ENCODE results near the gene ZNFX1. TPM values are rescaled to one million over a fixed set of nuclear protein-coding genes. Genes with fewer than 3 reads are reported as not detected.

Gene ZNFX1
- total and polyA plus RNA-seq, 2 experiments from 2014 or later, result 47.3 to 50.7 TPM

GRCh38 chr20:49270736-49271135 lies 7.1 kb downstream of the ZNFX1 start:
- H3K9me2 ChIP-seq (ENCODE audit: insufficient read depth), result no peaks in the 10 kb centered on the region
- H3K4me1 ChIP-seq (ENCODE audit: insufficient read depth), result peaks cover 17% of the 10 kb centered on the region
- in situ Hi-C loops (cut with MboI), result no loop called here
- peaks cover 36% of the 10 kb centered on the region for H3K36me3 ChIP-seq (ENCODE audit: low read depth)
- no peak overlapping the region for H3K27ac ChIP-seq
- no peak overlapping the region for H2AFZ ChIP-seq
- no peak overlapping the region for H3K4me3 ChIP-seq
- peaks cover 31% of the 10 kb centered on the region for H4K20me1 ChIP-seq (ENCODE audit: insufficient read depth)
- WGBS, 2 experiments (ENCODE audit: low coverage in 1 of 2, low lambda C conversion rate in 2 of 2, missing lambda C conversion rate in 2 of 2), result 91 to 93% methylated on average over 5 of the region's 5 CpGs
- no peak overlapping the region for H3K9ac ChIP-seq
- peaks cover 97% of the 10 kb centered on the region for H3K79me2 ChIP-seq (ENCODE audit: insufficient read depth)
- peaks cover 39% of the 10 kb centered on the region for H3F3A ChIP-seq (ENCODE audit: insufficient read depth)
- TF ChIP-seq EZH2phosphoT487 (IDR thresholded peaks at IDR 0.05; ENCODE audit: insufficient read depth, low read depth) (no peak), EZH2 (IDR thresholded peaks at IDR 0.05; ENCODE audit: insufficient read depth, poor library complexity, severe bottlenecking) (no peak)
- H3K9me3 ChIP-seq (ENCODE audit: low read depth), result no peaks in the 10 kb centered on the region
- DNase-seq, result no peak
- no peak overlapping the region for H3K4me2 ChIP-seq (ENCODE audit: unreplicated experiment)
- H3K27me3 ChIP-seq (replicated peaks; ENCODE audit: insufficient read depth), result no peaks in the 10 kb centered on the region

- H3K36me3 ChIP-seq (ENCODE audit: low read depth), result peaks cover 42% of the 10 kb centered on the region
- H3K4me3 ChIP-seq, result peak overlapping the region; percentile 52; the same call in 1 of the 2 replicates
- WGBS, 2 experiments (ENCODE audit: low coverage in 1 of 2, low lambda C conversion rate in 2 of 2, missing lambda C conversion rate in 2 of 2), result 59 to 60% methylated on average over 7 of the region's 7 CpGs
- H3K27ac ChIP-seq, result 0 out of 2 replicates have a peak overlapping the region, but pooled peaks have one; percentile 1
- in situ Hi-C loops (cut with MboI), result no loop called here
- H3K27me3 ChIP-seq (replicated peaks; ENCODE audit: insufficient read depth), result no peaks in the 10 kb centered on the region
- H3K4me2 ChIP-seq (ENCODE audit: unreplicated experiment), result peak overlapping the region; percentile 45
- peaks cover 35% of the 10 kb centered on the region for H4K20me1 ChIP-seq (ENCODE audit: insufficient read depth)
- no peaks in the 10 kb centered on the region for H3K9me2 ChIP-seq (ENCODE audit: insufficient read depth)
- DNase-seq, result peak; percentile 79
- peaks cover 97% of the 10 kb centered on the region for H3K79me2 ChIP-seq (ENCODE audit: insufficient read depth)
- H3K4me1 ChIP-seq (ENCODE audit: insufficient read depth), result peaks cover 13% of the 10 kb centered on the region
- H3F3A ChIP-seq (ENCODE audit: insufficient read depth), result peaks cover 39% of the 10 kb centered on the region
- H3K9me3 ChIP-seq (ENCODE audit: low read depth), result no peaks in the 10 kb centered on the region
- H3K9ac ChIP-seq, result no peak overlapping the region
- TF ChIP-seq EZH2 (IDR thresholded peaks at IDR 0.05; ENCODE audit: insufficient read depth, poor library complexity, severe bottlenecking), result no peak
- no peak for TF ChIP-seq EZH2phosphoT487 (IDR thresholded peaks at IDR 0.05; ENCODE audit: insufficient read depth, low read depth)
- no peak overlapping the region for H2AFZ ChIP-seq
Observed at GRCh38 chr20:49270177-49270576, 7.7 kb downstream of the ZNFX1 start.

- Histone ChIP-seq H3K9me2 (ENCODE audit: insufficient read depth) (no peaks in the 10 kb centered on the region), H3F3A (ENCODE audit: insufficient read depth) (peaks cover 39% of the 10 kb centered on the region), H2AFZ (no peak overlapping the region), H3K27ac (peak overlapping the region; percentile 21; the same call in 1 of the 2 replicates), H3K27me3 (replicated peaks; ENCODE audit: insufficient read depth) (no peaks in the 10 kb centered on the region), H3K79me2 (ENCODE audit: insufficient read depth) (peaks cover 100% of the 10 kb centered on the region), H3K4me2 (ENCODE audit: unreplicated experiment) (peak overlapping the region; percentile 72), H3K9me3 (ENCODE audit: low read depth) (no peaks in the 10 kb centered on the region), H3K36me3 (ENCODE audit: low read depth) (peaks cover 52% of the 10 kb centered on the region), H4K20me1 (ENCODE audit: insufficient read depth) (peaks cover 39% of the 10 kb centered on the region), H3K9ac (no peak overlapping the region; the same call in 1 of the 2 replicates), H3K4me1 (ENCODE audit: insufficient read depth) (peaks cover 13% of the 10 kb centered on the region), H3K4me3 (peak overlapping the region; percentile 52)
- in situ Hi-C loops (cut with MboI), result no loop called here
- WGBS, 2 experiments (ENCODE audit: low coverage in 1 of 2, low lambda C conversion rate in 2 of 2, missing lambda C conversion rate in 2 of 2), result 96 to 97% methylated on average over 1 of the region's 1 CpG
- peak; percentile 69 for DNase-seq
- no peak for TF ChIP-seq EZH2phosphoT487 (IDR thresholded peaks at IDR 0.05; ENCODE audit: insufficient read depth, low read depth)
- TF ChIP-seq EZH2 (IDR thresholded peaks at IDR 0.05; ENCODE audit: insufficient read depth, poor library complexity, severe bottlenecking), result no peak
Observed at GRCh38 chr20:49268600-49269365, 9.1 kb downstream of the ZNFX1 start.

- peaks cover 39% of the 10 kb centered on the region for H4K20me1 ChIP-seq (ENCODE audit: insufficient read depth)
Observed at GRCh38 chr20:49267327-49267726, 10.5 kb downstream of the ZNFX1 start.

More at GRCh38 chr20:49267327-49267726, 10.5 kb downstream of the ZNFX1 start:
- Histone ChIP-seq H3K4me1 (ENCODE audit: insufficient read depth) (peaks cover 13% of the 10 kb centered on the region), H3K27ac (no peak overlapping the region), H3K4me3 (no peak overlapping the region), H3K4me2 (ENCODE audit: unreplicated experiment) (no peak overlapping the region), H3K9ac (no peak overlapping the region), H3K9me2 (ENCODE audit: insufficient read depth) (no peaks in the 10 kb centered on the region), H3K79me2 (ENCODE audit: insufficient read depth) (peaks cover 100% of the 10 kb centered on the region), H3K36me3 (ENCODE audit: low read depth) (peaks cover 54% of the 10 kb centered on the region), H3K27me3 (replicated peaks; ENCODE audit: insufficient read depth) (no peaks in the 10 kb centered on the region), H3K9me3 (ENCODE audit: low read depth) (no peaks in the 10 kb centered on the region), H2AFZ (no peak overlapping the region), H3F3A (ENCODE audit: insufficient read depth) (peaks cover 34% of the 10 kb centered on the region)
- WGBS, 2 experiments (ENCODE audit: low coverage in 1 of 2, low lambda C conversion rate in 2 of 2, missing lambda C conversion rate in 2 of 2), result 49 to 55% methylated on average over 4 of the region's 4 CpGs
- TF ChIP-seq EZH2 (IDR thresholded peaks at IDR 0.05; ENCODE audit: insufficient read depth, poor library complexity, severe bottlenecking) (no peak), EZH2phosphoT487 (IDR thresholded peaks at IDR 0.05; ENCODE audit: insufficient read depth, low read depth) (no peak)
- no peak for DNase-seq
- in situ Hi-C loops (cut with MboI), result no loop called here

Data from GM23248 (cell line).